ENCODE results near the gene ZKSCAN3.
"Not testable (repeated sequence)": the region's sequence is repeated elsewhere in the genome, so short reads cannot be mapped to it uniquely, and the experiment has no call there.

Gene ZKSCAN3

GRCh38 chr6:28343898-28344677 lies 5.7 kb upstream of the ZKSCAN3 start:
- DNase-seq, result no peak

DNA sequence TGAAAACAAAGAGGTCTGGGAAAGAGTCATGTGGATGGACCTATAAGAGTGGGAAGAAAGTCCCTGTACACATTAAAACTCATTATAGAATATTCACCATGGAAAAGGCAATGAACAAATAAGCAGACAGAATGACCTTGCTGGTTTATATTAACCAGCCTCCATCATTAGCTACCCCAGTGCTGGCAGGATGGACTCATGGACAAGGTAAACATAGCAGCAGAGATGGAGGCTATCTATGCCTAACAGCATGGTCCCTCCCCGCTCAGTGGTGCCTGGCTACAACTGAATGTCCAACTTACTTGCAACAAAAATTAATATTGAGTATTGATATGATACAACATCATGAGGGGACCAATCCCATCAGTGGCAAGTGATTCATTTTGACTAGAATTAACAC lies 4.5 kb upstream of the ZKSCAN3 start:
- DNase-seq, result no peak

- no peak for DNase-seq
Observed at GRCh38 chr6:28347119-28347518, 2.6 kb upstream of the ZKSCAN3 start.

- DNase-seq, result no peak
Observed at GRCh38 chr6:28349344-28349891, 329 bp upstream of the ZKSCAN3 start.

GRCh38 chr6:28351087-28351486 lies 1.3 kb downstream of the ZKSCAN3 start:
- no peak for DNase-seq

DNA sequence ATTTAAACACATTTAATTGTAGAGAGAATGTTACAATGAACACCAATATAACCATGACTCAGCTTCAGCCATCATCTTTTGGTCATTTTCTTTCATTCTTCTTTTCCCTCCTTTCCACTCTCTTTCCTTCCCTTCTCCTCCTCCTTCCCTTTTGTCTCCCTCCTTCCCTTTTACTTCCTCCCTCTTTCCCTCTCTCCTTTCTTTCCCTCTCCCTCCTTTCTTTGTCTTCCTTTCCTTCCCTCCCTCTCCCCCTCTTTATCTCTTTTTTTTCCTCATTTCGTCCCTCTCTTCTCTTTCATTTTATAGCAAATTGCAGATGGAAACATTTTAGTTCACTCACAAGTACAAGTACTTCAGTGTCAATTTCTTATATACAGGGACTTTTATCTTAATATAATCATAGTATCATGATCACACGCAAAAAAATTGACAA lies 1.8 kb downstream of the ZKSCAN3 start:
- DNase-seq, result no peak

GRCh38 chr6:28353356-28353755 lies 3.6 kb downstream of the ZKSCAN3 start:
- no peak for DNase-seq

DNA sequence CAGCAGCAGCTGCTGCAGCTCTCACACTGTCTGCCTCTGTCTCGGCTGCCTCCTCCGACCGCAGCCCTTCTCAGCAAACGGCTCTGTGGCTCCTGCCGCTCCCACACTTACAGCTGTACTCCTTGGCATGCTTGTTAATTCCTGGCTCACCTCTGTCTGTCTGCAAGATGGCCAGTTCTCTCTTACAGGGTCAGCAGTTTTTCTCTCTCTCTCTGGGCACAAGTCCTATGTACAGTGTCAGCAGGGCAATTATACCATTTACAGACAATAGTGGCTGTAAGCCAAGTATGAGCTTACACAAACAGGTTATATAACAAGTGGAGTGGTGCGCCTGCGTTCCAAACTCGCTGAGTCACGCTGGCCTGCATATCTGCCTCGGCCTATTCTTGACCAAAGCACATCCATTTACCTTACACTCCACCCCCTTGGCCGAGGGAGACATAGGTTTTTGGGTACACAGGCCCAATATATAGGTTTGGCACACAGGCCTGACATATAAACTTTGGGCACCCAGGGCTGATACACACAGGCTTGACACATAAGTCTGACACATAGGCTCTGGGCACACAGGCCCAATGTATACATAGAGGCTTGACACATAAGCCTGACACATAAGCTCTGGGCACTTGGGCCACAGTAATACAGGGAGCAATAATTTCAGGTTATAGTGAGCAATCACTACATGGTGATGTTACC lies 4.4 kb downstream of the ZKSCAN3 start:
- DNase-seq, result peak; percentile 10

- no peak for DNase-seq
Observed at GRCh38 chr6:28354688-28355554, 5.2 kb downstream of the ZKSCAN3 start.

- peak; percentile 59 for DNase-seq
Observed at GRCh38 chr6:28355743-28356665, 6.3 kb downstream of the ZKSCAN3 start.

DNA sequence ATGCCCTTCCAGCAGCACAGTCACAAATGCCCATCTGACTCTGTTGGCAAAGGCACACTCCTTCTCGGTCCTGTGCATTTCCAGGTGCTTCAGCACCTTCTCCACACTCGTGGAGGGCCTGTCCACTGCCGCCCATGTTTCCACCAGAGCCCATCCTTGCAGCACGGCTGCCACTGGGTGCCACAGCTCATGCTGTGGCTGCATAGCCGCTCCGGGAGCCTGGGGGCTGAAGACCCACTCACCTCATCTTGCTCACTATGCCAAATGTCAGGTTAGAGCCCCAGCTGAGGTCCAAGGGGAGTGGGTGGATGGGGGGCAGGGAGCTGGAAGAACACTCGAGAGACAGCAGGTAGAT lies 6.9 kb downstream of the ZKSCAN3 start:
- DNase-seq, result no peak

DNA sequence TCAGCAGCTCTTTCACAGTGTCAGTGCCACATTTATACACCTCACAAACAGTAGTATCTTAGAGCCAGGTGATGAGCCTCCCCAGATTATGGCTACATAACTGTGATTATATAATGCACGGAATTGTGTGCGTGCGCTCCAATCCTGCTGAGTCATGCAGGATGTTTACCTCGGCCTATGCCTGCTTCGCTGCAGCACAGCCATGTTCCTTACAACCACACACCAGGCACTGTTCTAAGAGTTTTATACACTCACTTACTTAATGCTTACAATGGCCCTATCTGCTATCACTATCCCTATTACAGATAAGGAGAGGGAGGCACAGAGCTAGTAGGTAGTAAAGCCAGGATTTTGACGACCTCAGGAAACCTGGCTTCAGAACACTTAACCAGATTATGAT lies 7.3 kb downstream of the ZKSCAN3 start:
- no peak for DNase-seq

DNA sequence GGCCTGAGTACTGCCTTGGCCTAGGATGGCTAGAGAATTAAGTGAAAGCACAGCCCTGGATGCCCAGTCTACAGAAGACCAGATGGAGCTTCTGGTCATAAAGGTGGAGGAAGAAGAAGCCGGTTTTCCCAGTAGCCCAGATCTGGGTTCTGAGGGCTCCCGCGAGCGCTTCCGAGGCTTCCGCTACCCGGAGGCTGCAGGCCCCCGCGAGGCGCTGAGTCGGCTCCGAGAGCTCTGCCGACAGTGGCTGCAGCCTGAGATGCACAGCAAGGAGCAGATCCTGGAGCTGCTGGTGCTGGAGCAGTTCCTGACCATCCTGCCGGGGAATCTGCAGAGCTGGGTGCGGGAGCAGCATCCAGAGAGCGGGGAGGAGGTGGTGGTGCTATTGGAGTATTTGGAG lies 9.8 kb downstream of the ZKSCAN3 start:
- DNase-seq, result not testable (repeated sequence)

GRCh38 chr6:28360961-28361360 lies 11.2 kb downstream of the ZKSCAN3 start:
- DNase-seq, result no peak

GRCh38 chr6:28365590-28365989 lies 15.8 kb downstream of the ZKSCAN3 start:
- DNase-seq, result not testable (repeated sequence)

- no peak for DNase-seq
Observed at GRCh38 chr6:28368522-28368921, 18.8 kb downstream of the ZKSCAN3 start.

DNA sequence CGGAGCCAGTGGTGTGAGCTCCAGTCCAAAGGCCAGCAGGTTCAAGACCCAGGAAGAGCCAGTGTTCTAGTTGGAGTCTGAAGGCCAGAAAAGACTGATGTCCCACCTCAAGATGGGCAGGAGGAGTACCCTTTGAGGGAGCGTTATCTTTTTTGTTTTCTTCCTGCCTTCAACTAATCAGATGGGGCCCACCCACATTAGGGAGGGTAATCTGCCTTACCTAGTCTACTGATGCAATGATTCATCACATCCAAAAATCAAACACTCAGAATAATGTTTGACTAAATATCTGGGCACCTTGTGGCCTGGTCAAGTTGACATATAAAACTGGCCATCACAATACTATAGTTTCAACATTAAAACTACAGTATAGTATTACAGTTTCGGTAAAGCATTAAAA lies 19.7 kb downstream of the ZKSCAN3 start:
- DNase-seq, result no peak

- no peak for DNase-seq
Observed at GRCh38 chr6:28370440-28370839, 20.7 kb downstream of the ZKSCAN3 start.

GRCh38 chr6:28371280-28371679 lies 21.5 kb downstream of the ZKSCAN3 start:
- no peak for DNase-seq

DNA sequence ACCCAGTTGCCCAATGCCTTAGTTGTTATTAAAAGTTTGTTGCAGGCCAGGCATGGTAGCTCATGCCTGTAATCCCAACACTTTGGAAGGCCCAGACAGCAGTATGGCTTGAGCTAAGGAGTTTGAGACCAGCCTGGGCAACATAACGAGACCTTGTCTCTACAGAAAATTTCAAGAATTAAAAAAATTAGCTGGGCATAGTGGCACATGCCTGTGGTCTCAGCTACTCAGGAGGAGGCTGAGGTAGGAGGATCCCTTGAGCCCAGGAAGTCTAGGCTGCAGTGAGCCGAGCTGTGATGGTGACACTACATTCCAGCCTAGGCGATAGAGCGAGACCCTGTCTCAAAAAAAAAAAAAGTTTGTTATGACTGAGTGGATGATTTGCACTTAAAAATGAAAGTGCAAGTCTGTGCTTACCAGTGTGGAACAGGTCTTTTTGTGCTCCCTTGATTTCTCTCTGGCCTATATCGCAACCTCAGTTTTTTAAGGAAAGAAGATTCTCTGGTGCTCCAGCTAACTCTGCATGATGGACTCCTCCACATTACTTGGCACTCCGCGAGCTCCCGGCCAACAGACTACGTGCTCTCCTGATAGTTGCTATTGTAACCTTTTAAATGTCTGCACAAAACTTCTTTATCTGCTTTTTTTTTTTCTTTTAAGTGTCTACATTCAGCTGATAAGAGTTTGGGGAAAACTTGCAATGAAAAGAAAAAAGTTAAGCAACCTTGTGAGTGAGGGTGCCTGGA lies 22.1 kb downstream of the ZKSCAN3 start:
- DNase-seq, result no peak

GRCh38 chr6:28373925-28374324 lies 24.2 kb downstream of the ZKSCAN3 start:
- no peak for DNase-seq

Measured in NCI-H1092 (cell line).